Measurements from ENCODE around the gene RBFA. TPM values are rescaled to one million over a fixed set of nuclear protein-coding genes. Genes with fewer than 3 reads are reported as not detected.
A peak's percentile ranks its signal among the peaks of the same experiment; 100 is the strongest.
"Not testable (repeated sequence)": the region's sequence is repeated elsewhere in the genome, so short reads cannot be mapped to it uniquely, and the experiment has no call there.

The RBFA gene
- total RNA-seq = 10 to 100 TPM; 25.2 to 26.2 TPM

DNA sequence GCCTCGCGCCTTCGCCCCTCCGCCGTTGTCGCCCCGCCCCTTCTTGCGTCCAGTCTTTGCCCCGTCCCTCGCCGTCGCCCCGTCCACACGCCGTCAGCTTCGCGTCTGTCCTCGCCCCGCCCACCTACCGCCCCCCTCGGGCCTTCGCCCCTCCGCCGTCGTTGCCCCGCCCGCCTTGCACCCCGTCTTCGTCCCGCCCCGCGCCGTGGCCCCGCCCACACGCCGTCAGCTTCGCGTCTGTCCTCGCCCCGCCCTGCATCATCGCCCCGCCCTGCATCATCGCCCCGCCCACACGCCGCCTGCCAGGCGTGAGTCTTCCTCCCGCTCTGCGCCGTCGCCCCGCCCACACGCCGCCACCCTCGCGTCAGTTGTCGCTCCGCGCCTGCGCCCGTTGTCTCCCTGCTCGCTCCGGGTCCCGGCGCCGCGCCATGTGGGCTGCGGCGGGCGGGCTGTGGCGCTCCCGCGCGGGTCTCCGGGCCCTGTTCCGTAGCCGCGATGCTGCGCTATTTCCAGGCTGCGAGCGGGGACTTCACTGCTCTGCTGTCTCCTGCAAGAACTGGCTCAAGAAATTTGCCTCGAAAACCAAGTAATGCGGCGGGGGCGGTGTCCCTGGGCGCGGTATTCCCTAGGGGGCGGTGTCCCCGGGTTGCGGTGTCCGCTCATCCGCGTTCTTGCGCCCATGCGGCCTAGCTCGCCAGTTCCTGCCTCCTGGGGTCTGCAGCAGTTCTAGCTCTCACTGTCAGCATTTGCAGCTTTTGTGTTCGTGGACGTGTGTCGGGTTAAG, at the start of gene RBFA:
Gene RBFA (plus strand): TSS at position 367 of the 784 bp plus-strand sequence. CDS start 62 bp downstream, at position 429.
- POLR2A ChIA-PET = interaction anchor here (0.7 to 1.8 kb wide), 4 partner anchors 9 to 631 kb away, joined by 3 to 8 read pairs (median 4); partner anchors contain the start of gene ADNP2
- H3K27me3 Mint-ChIP-seq (ENCODE audit: low read depth) = no peaks in the 10 kb centered on the region

GRCh38 chr18:79985172-79985571, 49.1 kb upstream of the RBFA start:
- Mint-ChIP-seq H3K4me3 (no peak overlapping the region), H3K4me1 (ENCODE audit: low read depth) (peaks cover 67% of the 10 kb centered on the region), H3K27ac (no peak overlapping the region), H3K36me3 (ENCODE audit: low read depth) (peaks cover 48% of the 10 kb centered on the region), H3K27me3 (ENCODE audit: low read depth) (no peaks in the 10 kb centered on the region), H3K9me3 (ENCODE audit: insufficient read depth) (no peaks in the 10 kb centered on the region)
- DNase-seq (no peak), ATAC-seq (no peak)
- ChIA-PET CTCF (interaction anchor here (1.4 to 1.6 kb wide), 2 partner anchors 22 to 24 kb away, joined by 3 to 5 read pairs; no protein-coding TSS in a partner anchor), POLR2A (interaction anchor here (1.5 kb wide), 1 partner anchor 32 kb away, joined by 6 read pairs; no protein-coding TSS in a partner anchor)

More for the DNA sequence above, at the start of gene RBFA:
- Mint-ChIP-seq H3K36me3 (ENCODE audit: low read depth) (peaks cover 9% of the 10 kb centered on the region), H3K9me3 (ENCODE audit: insufficient read depth) (no peaks in the 10 kb centered on the region), H3K27ac (peak within 1 kb of the TSS; percentile 91), H3K4me3 (peak within 1 kb of the TSS; percentile 85), H3K4me1 (ENCODE audit: low read depth) (peaks cover 23% of the 10 kb centered on the region)
- peak; percentile 86 for ATAC-seq
- peak; percentile 100 for DNase-seq
- CTCF ChIA-PET = interaction anchor here (0.6 to 2.6 kb wide), 5 partner anchors 10 to 77 kb away, joined by 3 to 8 read pairs (median 3); partner anchors contain the start of gene ADNP2

GRCh38 chr18:79986726-79987125, 47.5 kb upstream of the RBFA start:
- H3K36me3 Mint-ChIP-seq (ENCODE audit: low read depth) = peaks cover 41% of the 10 kb centered on the region
- ATAC-seq (no peak), DNase-seq (no peak)
- CTCF ChIA-PET = interaction anchor here (0.8 to 1.1 kb wide), 3 partner anchors 49 to 590 kb away, joined by 3 read pairs; no protein-coding TSS in a partner anchor
- no peak overlapping the region for H3K27ac Mint-ChIP-seq
- peaks cover 58% of the 10 kb centered on the region for H3K4me1 Mint-ChIP-seq (ENCODE audit: low read depth)
- POLR2A ChIA-PET = interaction anchor here (1.7 kb wide), 1 partner anchor 35 kb away, joined by 4 read pairs; the partner anchor contains the start of gene SLC66A2
- peak overlapping the region; percentile 91 for H3K4me3 Mint-ChIP-seq
- H3K9me3 Mint-ChIP-seq (ENCODE audit: insufficient read depth) = no peaks in the 10 kb centered on the region
- no peaks in the 10 kb centered on the region for H3K27me3 Mint-ChIP-seq (ENCODE audit: low read depth)

DNA sequence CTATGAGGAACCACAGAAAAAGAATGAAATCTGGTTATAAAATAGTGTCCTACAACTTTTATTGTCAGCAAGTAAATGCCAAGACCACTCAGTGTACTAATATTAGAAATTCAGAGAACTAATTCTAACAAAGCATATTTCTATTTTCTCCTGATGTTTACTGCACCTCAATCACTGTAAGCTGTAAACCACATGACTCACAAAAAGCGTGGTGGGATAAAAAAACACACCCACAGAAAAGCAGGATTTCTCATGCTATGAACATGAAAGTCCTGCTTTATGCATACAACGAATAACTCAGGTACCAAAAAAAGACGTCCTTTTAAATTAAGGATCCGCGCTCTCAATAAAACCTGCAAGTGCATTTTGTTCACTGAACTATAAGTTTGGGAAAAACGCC, 46.7 kb upstream of the RBFA start:
- CTCF ChIA-PET = interaction anchor here (0.9 to 1.4 kb wide), 4 partner anchors 46 to 1630 kb away, joined by 3 to 5 read pairs (median 3); partner anchors contain the start of gene RBFA
- Mint-ChIP-seq H3K9me3 (ENCODE audit: insufficient read depth) (no peaks in the 10 kb centered on the region), H3K27me3 (ENCODE audit: low read depth) (no peaks in the 10 kb centered on the region), H3K4me1 (ENCODE audit: low read depth) (peaks cover 50% of the 10 kb centered on the region), H3K36me3 (ENCODE audit: low read depth) (peaks cover 33% of the 10 kb centered on the region), H3K27ac (peak overlapping the region; percentile 80), H3K4me3 (peak overlapping the region; percentile 91)
- ATAC-seq (no peak), DNase-seq (no peak)
- POLR2A ChIA-PET = interaction anchor here (0.7 to 1.7 kb wide), 4 partner anchors 33 to 306 kb away, joined by 3 to 4 read pairs (median 4); partner anchors contain the start of genes RBFA and SLC66A2

- ATAC-seq (peak; percentile 79), DNase-seq (peak; percentile 72)
- CTCF ChIA-PET = interaction anchor here (0.9 to 1.4 kb wide), 4 partner anchors 46 to 1630 kb away, joined by 3 to 5 read pairs (median 3); partner anchors contain the start of gene RBFA
- H3K9me3 Mint-ChIP-seq (ENCODE audit: insufficient read depth) = no peaks in the 10 kb centered on the region
- POLR2A ChIA-PET = interaction anchor here (0.7 to 1.7 kb wide), 4 partner anchors 34 to 307 kb away, joined by 3 to 4 read pairs (median 4); partner anchors contain the start of genes RBFA and SLC66A2
- peaks cover 45% of the 10 kb centered on the region for H3K4me1 Mint-ChIP-seq (ENCODE audit: low read depth)
- peak overlapping the region; percentile 91 for H3K4me3 Mint-ChIP-seq
- H3K27ac Mint-ChIP-seq = peak overlapping the region; percentile 80
- H3K36me3 Mint-ChIP-seq (ENCODE audit: low read depth) = peaks cover 31% of the 10 kb centered on the region
- H3K27me3 Mint-ChIP-seq (ENCODE audit: low read depth) = no peaks in the 10 kb centered on the region
Measured at GRCh38 chr18:79988071-79988450, 46.2 kb upstream of the RBFA start.

GRCh38 chr18:79988451-79989194, 45.6 kb upstream of the RBFA start, which contains the start of gene TXNL4A:
Gene TXNL4A, minus strand, starts transcription at chr18:79988563. Its CDS starts 171 bp downstream, at chr18:79988392.
- no peaks in the 10 kb centered on the region for H3K27me3 Mint-ChIP-seq (ENCODE audit: low read depth)
- peaks cover 27% of the 10 kb centered on the region for H3K36me3 Mint-ChIP-seq (ENCODE audit: low read depth)
- peaks cover 39% of the 10 kb centered on the region for H3K4me1 Mint-ChIP-seq (ENCODE audit: low read depth)
- peak; percentile 94 for ATAC-seq
- no peaks in the 10 kb centered on the region for H3K9me3 Mint-ChIP-seq (ENCODE audit: insufficient read depth)
- H3K4me3 Mint-ChIP-seq = peak within 1 kb of the TSS; percentile 91
- peak within 1 kb of the TSS; percentile 93 for H3K27ac Mint-ChIP-seq
- POLR2A ChIA-PET = interaction anchor here (1.1 to 1.7 kb wide), 4 partner anchors 37 to 307 kb away, joined by 4 to 5 read pairs (median 4); partner anchors contain the start of genes RBFA and SLC66A2
- DNase-seq = peak; percentile 87
- CTCF ChIA-PET = interaction anchor here (0.9 to 1.4 kb wide), 2 partner anchors 43 to 59 kb away, joined by 3 to 5 read pairs; no protein-coding TSS in a partner anchor

DNA sequence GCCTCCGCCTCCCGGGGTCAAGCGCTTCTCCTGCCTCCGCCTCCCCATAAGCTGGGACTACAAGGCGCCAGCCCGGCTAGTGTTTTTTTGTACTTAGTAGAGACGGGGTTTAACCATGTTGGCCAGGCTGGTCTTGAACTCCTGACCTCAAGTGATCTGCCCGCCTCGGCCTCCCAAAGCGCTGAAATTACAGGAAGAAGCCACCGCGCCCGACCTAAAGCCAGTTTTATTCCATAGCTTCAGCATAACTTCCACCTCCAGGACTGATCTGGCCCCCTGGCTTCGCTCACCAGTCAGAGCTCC, 45.1 kb upstream of the RBFA start:
- no peaks in the 10 kb centered on the region for H3K9me3 Mint-ChIP-seq (ENCODE audit: insufficient read depth)
- CTCF ChIA-PET = interaction anchor here (0.9 kb wide), 1 partner anchor 43 kb away, joined by 3 read pairs; no protein-coding TSS in a partner anchor
- ATAC-seq = no peak
- H3K4me1 Mint-ChIP-seq (ENCODE audit: low read depth) = peaks cover 34% of the 10 kb centered on the region
- DNase-seq = no peak
- no peaks in the 10 kb centered on the region for H3K27me3 Mint-ChIP-seq (ENCODE audit: low read depth)
- POLR2A ChIA-PET = interaction anchor here (1.3 kb wide), 1 partner anchor 43 kb away, joined by 5 read pairs; no protein-coding TSS in a partner anchor
- H3K27ac Mint-ChIP-seq = peak overlapping the region; percentile 93
- H3K4me3 Mint-ChIP-seq = peak overlapping the region; percentile 89
- peaks cover 23% of the 10 kb centered on the region for H3K36me3 Mint-ChIP-seq (ENCODE audit: low read depth)

DNA sequence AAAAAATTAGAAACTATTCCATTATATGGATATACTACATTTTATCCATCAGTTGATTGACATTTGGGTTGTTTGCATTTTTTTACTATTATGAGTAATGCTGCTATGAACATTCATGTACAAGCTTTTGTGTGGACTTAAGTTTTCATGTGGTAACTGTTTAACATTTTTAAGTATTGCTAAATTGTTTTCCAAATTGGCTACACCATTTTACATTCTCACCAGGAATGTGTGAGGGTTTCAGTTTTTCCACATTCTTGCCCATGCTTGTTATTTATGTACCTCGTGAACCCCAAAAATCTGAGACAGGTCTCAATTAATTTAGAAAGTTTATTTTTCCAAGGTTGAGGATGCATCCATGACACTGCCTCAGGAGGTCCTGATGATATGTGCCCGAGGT, 42.7 kb upstream of the RBFA start:
- no peaks in the 10 kb centered on the region for H3K27me3 Mint-ChIP-seq (ENCODE audit: low read depth)
- peaks cover 16% of the 10 kb centered on the region for H3K4me1 Mint-ChIP-seq (ENCODE audit: low read depth)
- POLR2A ChIA-PET = no interaction called here
- no peaks in the 10 kb centered on the region for H3K9me3 Mint-ChIP-seq (ENCODE audit: insufficient read depth)
- no peak for ATAC-seq
- CTCF ChIA-PET = no interaction called here
- H3K4me3 Mint-ChIP-seq = no peak overlapping the region
- no peak overlapping the region for H3K27ac Mint-ChIP-seq
- peaks cover 7% of the 10 kb centered on the region for H3K36me3 Mint-ChIP-seq (ENCODE audit: low read depth)
- no peak for DNase-seq

- H3K4me3 Mint-ChIP-seq; H3K36me3 Mint-ChIP-seq (ENCODE audit: low read depth); H3K27ac Mint-ChIP-seq; H3K27me3 Mint-ChIP-seq (ENCODE audit: low read depth); H3K4me1 Mint-ChIP-seq (ENCODE audit: low read depth); POLR2A ChIA-PET; H3K9me3 Mint-ChIP-seq (ENCODE audit: insufficient read depth); DNase-seq; CTCF ChIA-PET; ATAC-seq: not testable (repeated sequence)
Measured at GRCh38 chr18:79999701-80000100, 34.5 kb upstream of the RBFA start.

DNA sequence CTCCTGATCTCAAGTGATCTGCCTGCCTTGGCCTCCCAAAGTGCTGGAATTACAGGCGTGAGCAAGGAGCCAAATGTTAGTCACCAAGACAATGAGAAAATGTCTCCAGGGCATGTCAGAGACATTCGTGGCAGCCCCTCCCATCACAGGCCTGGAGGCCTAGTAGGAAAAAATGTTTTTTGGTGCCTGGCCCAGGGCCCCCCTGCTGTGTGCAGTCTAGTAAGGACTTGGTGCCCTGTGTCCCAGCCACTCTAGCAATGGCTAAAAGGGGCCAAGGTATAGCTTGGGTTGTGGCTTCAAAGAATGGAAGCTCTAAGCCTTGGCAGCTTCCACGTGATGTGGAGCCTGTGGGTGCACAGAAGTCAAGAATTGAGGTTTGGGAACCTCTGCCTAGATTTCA, 33.4 kb upstream of the RBFA start:
- Mint-ChIP-seq H3K4me1 (ENCODE audit: low read depth) (no peaks in the 10 kb centered on the region), H3K36me3 (ENCODE audit: low read depth) (no peaks in the 10 kb centered on the region), H3K27ac (no peak overlapping the region), H3K9me3 (ENCODE audit: insufficient read depth) (peaks cover 5% of the 10 kb centered on the region), H3K4me3 (no peak overlapping the region), H3K27me3 (ENCODE audit: low read depth) (no peaks in the 10 kb centered on the region)
- DNase-seq (no peak), ATAC-seq (no peak)
- ChIA-PET CTCF (no interaction called here), POLR2A (no interaction called here)

- H3K9me3 Mint-ChIP-seq (ENCODE audit: insufficient read depth) = peaks cover 5% of the 10 kb centered on the region
- no peaks in the 10 kb centered on the region for H3K4me1 Mint-ChIP-seq (ENCODE audit: low read depth)
- POLR2A ChIA-PET = no interaction called here
- H3K36me3 Mint-ChIP-seq (ENCODE audit: low read depth) = no peaks in the 10 kb centered on the region
- ATAC-seq = no peak
- CTCF ChIA-PET = no interaction called here
- DNase-seq = no peak
- no peak overlapping the region for H3K27ac Mint-ChIP-seq
- no peak overlapping the region for H3K4me3 Mint-ChIP-seq
- H3K27me3 Mint-ChIP-seq (ENCODE audit: low read depth) = no peaks in the 10 kb centered on the region
Measured at GRCh38 chr18:80002468-80002867, 31.8 kb upstream of the RBFA start.

All from activated CD8-positive, alpha-beta T cell treated with anti-CD3 and anti-CD28 coated beads, Interleukin-2, amount 10 ng/mL, durations not matched to agents 7 days and 5 days (primary cell).